ENCODE data around the gene PHKA2. TPM values are rescaled to one million over a fixed set of nuclear protein-coding genes. Genes with fewer than 3 reads are reported as not detected.

Gene PHKA2
- total RNA-seq, 4 donors from 2014 or later = 3.6 to 45.6 (median 24.7) TPM

GRCh38 chrX:18946157-18946556 lies 37.8 kb downstream of the PHKA2 start:
- no peak for DNase-seq
- intact Hi-C loops (cut with DNase I; ENCODE audit: low total_unique reads) = no loop called here
- no peak overlapping the region for H3K4me3 ChIP-seq
- H3K27me3 ChIP-seq = no peaks in the 10 kb centered on the region
- no peaks in the 10 kb centered on the region for H3K9me3 ChIP-seq
- H3K36me3 ChIP-seq = no peaks in the 10 kb centered on the region
- H3K27ac ChIP-seq = no peak overlapping the region
- H3K4me1 ChIP-seq = no peaks in the 10 kb centered on the region
- TF ChIP-seq POLR2A (IDR thresholded peaks at IDR 0.05) (no peak), CTCF (IDR thresholded peaks at IDR 0.05) (no peak)

GRCh38 chrX:18945483-18945882 lies 38.4 kb downstream of the PHKA2 start:
- Histone ChIP-seq H3K27me3 (no peaks in the 10 kb centered on the region), H3K4me1 (no peaks in the 10 kb centered on the region), H3K9me3 (no peaks in the 10 kb centered on the region), H3K4me3 (no peak overlapping the region), H3K36me3 (no peaks in the 10 kb centered on the region), H3K27ac (no peak overlapping the region)
- TF ChIP-seq CTCF (IDR thresholded peaks at IDR 0.05) = no peak
- no peak for TF ChIP-seq POLR2A (IDR thresholded peaks at IDR 0.05)
- intact Hi-C loops (cut with DNase I; ENCODE audit: low total_unique reads) = no loop called here
- no peak for DNase-seq

GRCh38 chrX:18944482-18944881 lies 39.4 kb downstream of the PHKA2 start:
- Histone ChIP-seq H3K27ac (no peak overlapping the region), H3K36me3 (no peaks in the 10 kb centered on the region), H3K4me1 (no peaks in the 10 kb centered on the region), H3K9me3 (no peaks in the 10 kb centered on the region), H3K4me3 (no peak overlapping the region), H3K27me3 (no peaks in the 10 kb centered on the region)
- intact Hi-C loops (cut with DNase I; ENCODE audit: low total_unique reads) = no loop called here
- TF ChIP-seq POLR2A (IDR thresholded peaks at IDR 0.05) = no peak
- TF ChIP-seq CTCF (IDR thresholded peaks at IDR 0.05) = no peak
- no peak for DNase-seq

GRCh38 chrX:18941896-18942295 lies 42.0 kb downstream of the PHKA2 start:
- DNase-seq = no peak
- H3K4me1 ChIP-seq = no peaks in the 10 kb centered on the region
- no peaks in the 10 kb centered on the region for H3K27me3 ChIP-seq
- H3K27ac ChIP-seq = no peak overlapping the region
- H3K9me3 ChIP-seq = no peaks in the 10 kb centered on the region
- intact Hi-C loops (cut with DNase I; ENCODE audit: low total_unique reads) = no loop called here
- no peak for TF ChIP-seq POLR2A (IDR thresholded peaks at IDR 0.05)
- TF ChIP-seq CTCF (IDR thresholded peaks at IDR 0.05) = no peak
- H3K4me3 ChIP-seq = no peak overlapping the region
- no peaks in the 10 kb centered on the region for H3K36me3 ChIP-seq

GRCh38 chrX:18938710-18939109 lies 45.2 kb downstream of the PHKA2 start:
- Histone ChIP-seq H3K4me1 (no peaks in the 10 kb centered on the region), H3K27ac (no peak overlapping the region), H3K36me3 (no peaks in the 10 kb centered on the region), H3K9me3 (no peaks in the 10 kb centered on the region), H3K4me3 (no peak overlapping the region), H3K27me3 (no peaks in the 10 kb centered on the region)
- no peak for DNase-seq
- TF ChIP-seq POLR2A (IDR thresholded peaks at IDR 0.05) = no peak
- TF ChIP-seq CTCF (IDR thresholded peaks at IDR 0.05) = no peak
- intact Hi-C loops (cut with DNase I; ENCODE audit: low total_unique reads) = no loop called here

All from uterus (tissue), 4 donors.